GM12874 (cell line): Measurements from ENCODE around the gene HDAC4.

Experiments used
- TF ChIP-seq, protein P1 (sequence below): IDR thresholded peaks from 2 replicates; pipeline ENCODE4 v1.5.1; 2011; ENCODE audit warnings: low read depth, mild to moderate bottlenecking, control low read depth, low read length, moderate library complexity; ENCODE audit not compliant: insufficient read depth

The HDAC4 gene

DNA sequence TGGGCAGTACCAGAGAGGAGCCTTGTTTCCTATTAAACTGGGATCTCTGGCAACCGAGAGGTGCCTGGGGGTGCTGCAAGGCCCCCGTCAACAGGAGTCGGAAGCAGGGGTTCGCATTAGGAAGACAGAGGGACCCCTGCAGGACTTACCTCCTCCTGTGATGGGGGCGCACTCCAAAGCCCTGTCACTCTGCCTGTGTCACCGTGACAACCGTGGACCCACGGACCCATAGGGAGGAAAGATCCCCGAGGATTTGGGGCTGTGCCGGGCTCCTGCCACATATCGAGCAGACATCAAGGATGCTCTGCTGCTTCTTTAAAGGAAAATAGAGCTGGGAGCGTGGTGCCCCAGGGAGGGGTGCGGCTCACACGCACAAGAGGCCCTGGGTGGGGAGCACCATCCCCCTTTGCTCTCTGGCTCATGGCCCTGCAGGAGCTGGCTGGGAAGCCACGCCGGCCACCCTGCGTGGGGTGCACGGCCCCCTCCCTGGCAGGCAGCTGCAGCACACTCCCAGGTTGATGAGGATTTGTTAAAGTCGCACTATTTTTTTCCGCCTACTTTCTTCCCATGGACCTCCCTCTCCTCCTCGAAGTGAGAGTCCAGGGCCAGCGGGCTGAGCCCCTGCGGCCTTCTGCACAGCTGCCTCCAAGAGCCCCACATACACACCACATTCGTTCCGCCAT is 385.5 kb downstream of the HDAC4 start:
- TF ChIP-seq, protein P1, sequence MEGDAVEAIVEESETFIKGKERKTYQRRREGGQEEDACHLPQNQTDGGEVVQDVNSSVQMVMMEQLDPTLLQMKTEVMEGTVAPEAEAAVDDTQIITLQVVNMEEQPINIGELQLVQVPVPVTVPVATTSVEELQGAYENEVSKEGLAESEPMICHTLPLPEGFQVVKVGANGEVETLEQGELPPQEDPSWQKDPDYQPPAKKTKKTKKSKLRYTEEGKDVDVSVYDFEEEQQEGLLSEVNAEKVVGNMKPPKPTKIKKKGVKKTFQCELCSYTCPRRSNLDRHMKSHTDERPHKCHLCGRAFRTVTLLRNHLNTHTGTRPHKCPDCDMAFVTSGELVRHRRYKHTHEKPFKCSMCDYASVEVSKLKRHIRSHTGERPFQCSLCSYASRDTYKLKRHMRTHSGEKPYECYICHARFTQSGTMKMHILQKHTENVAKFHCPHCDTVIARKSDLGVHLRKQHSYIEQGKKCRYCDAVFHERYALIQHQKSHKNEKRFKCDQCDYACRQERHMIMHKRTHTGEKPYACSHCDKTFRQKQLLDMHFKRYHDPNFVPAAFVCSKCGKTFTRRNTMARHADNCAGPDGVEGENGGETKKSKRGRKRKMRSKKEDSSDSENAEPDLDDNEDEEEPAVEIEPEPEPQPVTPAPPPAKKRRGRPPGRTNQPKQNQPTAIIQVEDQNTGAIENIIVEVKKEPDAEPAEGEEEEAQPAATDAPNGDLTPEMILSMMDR: no peak

DNA sequence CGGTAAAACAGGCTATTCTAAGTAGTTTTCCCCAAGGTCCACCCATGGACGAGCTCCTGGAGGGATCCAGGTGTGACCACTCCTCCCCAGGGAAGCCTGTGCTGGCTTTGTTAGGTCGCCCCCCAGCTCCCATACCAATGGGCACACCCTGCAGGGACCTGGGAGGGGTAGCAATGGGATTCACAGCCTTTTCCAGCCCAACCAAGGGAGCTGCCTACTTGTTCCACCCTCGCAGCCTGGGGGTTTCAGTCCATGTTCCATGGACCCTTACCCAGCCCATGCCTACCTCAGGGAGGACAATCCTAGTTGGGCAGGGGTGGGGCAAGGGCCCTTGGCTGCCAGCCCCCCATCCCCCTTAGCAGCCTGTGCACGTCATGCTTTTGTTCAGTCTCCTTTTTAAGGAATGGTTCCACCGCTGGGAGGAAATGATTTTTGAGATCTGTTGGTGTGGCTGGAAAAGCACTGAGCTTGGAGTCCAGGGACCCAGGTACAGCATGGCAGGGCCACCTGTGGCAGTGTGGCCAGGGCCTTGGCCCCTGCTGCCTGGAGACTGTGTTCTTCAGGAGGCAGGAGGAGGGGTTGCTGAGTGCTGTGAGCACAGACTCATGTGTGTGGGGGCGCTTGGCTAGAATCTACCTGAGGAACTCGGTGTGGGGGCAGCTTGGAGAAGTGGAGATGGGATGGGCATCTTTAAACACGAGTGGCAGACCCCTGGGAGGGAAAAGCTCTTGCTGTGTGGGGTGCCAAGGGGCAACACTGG is 386.2 kb downstream of the HDAC4 start:
- TF ChIP-seq, protein P1: no peak

DNA sequence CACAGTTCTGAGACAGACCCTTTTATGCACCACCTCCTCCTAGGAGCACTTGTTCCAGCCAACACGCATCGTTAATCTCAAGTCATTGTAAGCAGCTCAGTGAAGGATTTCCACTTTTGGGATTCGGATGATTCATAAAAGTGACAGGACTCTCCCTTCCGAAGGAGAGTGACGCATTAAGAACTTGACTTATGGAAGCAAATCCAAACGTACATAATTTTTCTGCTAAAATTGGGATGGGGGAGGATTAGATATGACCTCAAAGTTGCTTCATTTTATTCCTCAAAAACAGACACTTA is 387.2 kb downstream of the HDAC4 start:
- TF ChIP-seq, protein P1: no peak

DNA sequence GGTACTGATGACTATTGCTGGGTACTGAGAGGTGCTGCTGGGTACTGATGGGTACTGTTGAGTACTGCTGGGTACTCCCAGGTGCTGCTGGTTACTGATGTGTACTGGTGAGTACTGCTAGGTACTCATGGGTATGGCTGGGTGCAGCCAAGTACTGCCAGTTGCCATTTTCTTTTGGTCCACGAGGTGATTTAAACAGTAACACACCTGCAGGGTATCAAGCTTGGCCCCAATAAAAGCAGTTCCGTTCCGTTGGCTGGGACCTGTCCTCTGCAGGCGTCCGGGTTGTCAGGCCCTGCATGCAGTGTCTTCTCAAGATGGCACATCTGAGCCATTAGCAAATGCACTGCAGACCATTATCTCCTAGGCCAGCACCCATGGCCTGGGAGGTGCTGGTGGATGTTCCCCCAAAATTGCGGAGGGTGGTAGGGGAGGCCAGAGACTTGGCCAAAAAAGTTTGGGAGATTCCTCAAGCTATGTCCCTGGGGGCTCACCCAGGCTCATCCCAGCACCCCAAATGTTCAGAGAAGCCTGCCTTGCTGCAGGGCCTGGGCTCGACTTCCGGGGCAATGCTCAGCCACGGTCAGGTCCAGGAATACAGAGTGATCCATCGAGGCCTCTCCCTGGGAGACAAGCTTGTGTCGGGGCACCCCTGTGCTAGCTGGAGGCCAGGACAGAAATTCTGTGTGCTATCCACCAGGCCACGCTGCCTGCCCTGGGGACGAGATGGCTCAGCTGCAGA is 387.7 kb downstream of the HDAC4 start:
- TF ChIP-seq, protein P1: no peak

DNA sequence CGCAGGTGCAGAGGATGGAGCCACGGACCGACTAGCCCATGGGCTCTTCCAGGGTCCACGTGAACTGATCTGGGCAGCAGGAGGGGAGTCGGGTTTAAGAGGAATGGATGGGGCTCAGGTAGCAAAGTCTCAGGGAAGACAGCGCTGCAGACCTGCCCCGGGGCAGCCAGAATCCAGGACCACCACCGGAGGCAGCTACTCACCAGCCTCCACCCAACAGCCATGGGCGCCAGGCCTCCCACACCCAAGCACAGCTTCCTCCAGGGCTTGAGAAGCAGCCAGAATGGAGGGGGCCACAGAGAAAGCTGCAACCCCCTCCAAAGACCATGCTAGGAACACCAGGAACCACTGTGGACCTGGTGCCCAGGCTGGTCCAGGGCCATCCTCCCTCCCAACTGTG is 388.6 kb downstream of the HDAC4 start:
- TF ChIP-seq, protein P1: no peak

DNA sequence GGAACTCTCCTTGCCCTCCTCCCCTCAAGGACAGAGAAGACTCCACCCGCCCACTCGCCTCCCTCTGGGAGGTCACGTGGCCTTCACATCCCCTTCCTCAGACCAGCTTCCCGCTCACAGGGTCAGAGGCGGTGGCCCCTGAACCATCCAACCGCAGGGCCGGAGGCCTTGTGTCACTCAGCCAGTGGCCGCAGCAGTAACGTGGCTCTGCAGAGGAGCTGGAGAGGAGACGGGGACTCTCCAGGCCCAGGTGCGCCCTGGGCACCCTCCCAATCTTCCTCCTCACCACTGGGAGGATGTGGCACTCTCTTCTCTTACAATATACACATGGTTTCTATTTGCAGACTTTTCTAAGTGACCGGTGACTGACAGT is 391.2 kb downstream of the HDAC4 start:
- TF ChIP-seq, protein P1: no peak

DNA sequence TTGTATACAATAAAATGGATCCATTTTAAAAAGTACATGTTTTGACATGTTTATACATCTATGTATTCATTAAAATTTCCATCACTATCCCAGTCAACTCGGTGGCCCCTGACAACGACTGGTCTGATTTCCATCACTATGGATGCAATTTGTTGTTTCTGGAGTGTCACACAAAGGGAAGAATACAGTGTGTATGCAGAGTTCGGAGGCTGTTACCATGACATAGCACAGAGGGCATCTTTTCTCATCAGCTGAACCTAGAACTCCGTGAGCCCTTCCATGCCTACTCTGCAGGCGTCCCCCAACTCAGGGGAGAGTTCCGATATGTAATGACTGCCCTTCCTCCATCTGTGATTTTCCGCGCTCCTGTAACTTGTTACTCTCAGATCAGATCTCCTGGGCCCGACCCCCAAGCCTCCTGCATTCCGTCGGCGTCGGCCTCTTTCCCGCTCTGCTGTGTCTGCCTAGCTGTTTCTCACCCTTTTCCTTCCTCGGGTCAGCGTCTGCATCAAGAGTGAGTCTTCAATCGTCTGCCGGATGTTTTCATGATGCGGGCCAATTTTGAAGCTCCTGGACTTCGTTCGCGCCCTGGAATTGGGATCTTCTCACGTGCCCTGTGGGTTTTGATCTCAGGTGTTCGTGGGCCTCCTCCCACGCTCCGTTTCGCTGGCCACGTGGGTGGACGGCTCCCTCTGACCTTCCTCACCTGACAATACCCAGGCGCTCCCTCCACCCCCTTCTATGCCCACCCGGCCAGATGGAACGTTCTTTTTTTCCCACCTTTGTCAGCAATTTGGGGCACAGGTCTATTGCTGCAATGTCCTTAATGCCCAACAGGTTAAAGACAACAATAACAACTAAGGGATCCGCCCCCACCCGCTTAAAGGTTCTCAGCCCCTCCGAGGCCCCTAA is 391.9 kb downstream of the HDAC4 start:
- TF ChIP-seq, protein P1: no peak
